Osteoblast (primary cell): ENCODE measurements around the gene ZMYND11. TPM values are rescaled to one million over a fixed set of nuclear protein-coding genes. Genes with fewer than 3 reads are reported as not detected.

Experiments used
- DNase-seq: peaks from one replicate; pipeline ENCODE4 v3.0.0; 2011; ENCODE audit warnings: low spot score, mixed read lengths; ENCODE audit not compliant: insufficient read length; ENCODE audit errors: missing footprints
- H2AFZ ChIP-seq: 2 replicates; pipeline ENCODE4 v1.6.0; 2011; ENCODE audit warnings: mild to moderate bottlenecking, low read length
- H3K27ac ChIP-seq: 2 replicates; pipeline ENCODE4 v1.5.1; 2011; ENCODE audit warnings: mild to moderate bottlenecking, low read depth, low read length, moderate library complexity
- H3K27me3 ChIP-seq: 2 replicates; pipeline ENCODE4 v1.6.0; 2012; ENCODE audit warnings: mild to moderate bottlenecking, control low read depth, inconsistent platforms, low read length, moderate library complexity; ENCODE audit not compliant: insufficient read depth
- H3K36me3 ChIP-seq: 2 replicates; pipeline ENCODE4 v1.5.1; 2011; ENCODE audit warnings: mild to moderate bottlenecking, low read length, control low read depth, moderate library complexity; ENCODE audit not compliant: insufficient read depth
- H3K4me1 ChIP-seq: 2 replicates; pipeline ENCODE4 v1.5.1; 2011; ENCODE audit warnings: mild to moderate bottlenecking, low read length, control low read depth, moderate library complexity; ENCODE audit not compliant: insufficient read depth
- H3K4me2 ChIP-seq: 2 replicates; pipeline ENCODE4 v1.6.0; 2011; ENCODE audit warnings: mild to moderate bottlenecking, low read length; ENCODE audit not compliant: insufficient read depth
- H3K4me3 ChIP-seq: fragments of 200-600 bp; sonication (generic); 3 replicates; pipeline ENCODE4 v1.5.1; 2012; ENCODE audit warnings: mild to moderate bottlenecking, low read length, inconsistent platforms; ENCODE audit not compliant: insufficient read depth
- H3K79me2 ChIP-seq: 2 replicates; pipeline ENCODE4 v1.6.0; 2012; ENCODE audit warnings: mild to moderate bottlenecking, low read length, control low read depth, inconsistent platforms; ENCODE audit not compliant: insufficient read depth
- H3K9me3 ChIP-seq: 2 replicates; pipeline ENCODE4 v1.5.1; 2011; ENCODE audit warnings: low read depth, low read length, control low read depth
- H4K20me1 ChIP-seq: 2 replicates; pipeline ENCODE4 v1.6.0; 2012; ENCODE audit warnings: mild to moderate bottlenecking, low read length, control low read depth; ENCODE audit not compliant: insufficient read depth
- CTCF ChIP-seq: IDR thresholded peaks from 2 replicates; pipeline ENCODE4 v1.5.1; 2011; ENCODE audit warnings: mild to moderate bottlenecking, low read depth, low read length, moderate library complexity; ENCODE audit errors: extremely low read depth
- total RNA-seq: library from RNA; depleted of rRNA; stranded (reverse); fragments of >200 nt; gene quantifications from 2 replicates; pipeline ENCODE4 v1.2.3, GENCODE V29; 2012

Gene ZMYND11
- total RNA-seq, 1 donor = 56.5 TPM

GRCh38 chr10:136465-136762 is 1.2 kb downstream of the ZMYND11 start:
- peak; percentile 48 for DNase-seq
- Histone ChIP-seq H3K27me3 (no peaks in the 10 kb centered on the region), H3K4me1 (peaks cover 44% of the 10 kb centered on the region), H3K27ac (peak overlapping the region; percentile 61), H4K20me1 (peaks cover 39% of the 10 kb centered on the region), H3K9me3 (no peaks in the 10 kb centered on the region), H3K4me2 (peak overlapping the region; percentile 99), H3K79me2 (peaks cover 56% of the 10 kb centered on the region), H2AFZ (peak overlapping the region; percentile 71), H3K4me3 (peak overlapping the region; percentile 82), H3K36me3 (no peaks in the 10 kb centered on the region)
- no peak for TF ChIP-seq CTCF

- peak overlapping the region; percentile 99 for H3K4me2 ChIP-seq
- H3K27ac ChIP-seq = peak overlapping the region; percentile 19
- DNase-seq = peak; percentile 87
- H3K36me3 ChIP-seq = no peaks in the 10 kb centered on the region
- H3K4me1 ChIP-seq = peaks cover 44% of the 10 kb centered on the region
- H3K79me2 ChIP-seq = peaks cover 62% of the 10 kb centered on the region
- H3K4me3 ChIP-seq = peak overlapping the region; percentile 82
- no peaks in the 10 kb centered on the region for H3K27me3 ChIP-seq
- peaks cover 45% of the 10 kb centered on the region for H4K20me1 ChIP-seq
- TF ChIP-seq CTCF = peak; percentile 50
- no peaks in the 10 kb centered on the region for H3K9me3 ChIP-seq
- no peak overlapping the region for H2AFZ ChIP-seq
Measured at GRCh38 chr10:137031-137430, 1.8 kb downstream of the ZMYND11 start.

DNA sequence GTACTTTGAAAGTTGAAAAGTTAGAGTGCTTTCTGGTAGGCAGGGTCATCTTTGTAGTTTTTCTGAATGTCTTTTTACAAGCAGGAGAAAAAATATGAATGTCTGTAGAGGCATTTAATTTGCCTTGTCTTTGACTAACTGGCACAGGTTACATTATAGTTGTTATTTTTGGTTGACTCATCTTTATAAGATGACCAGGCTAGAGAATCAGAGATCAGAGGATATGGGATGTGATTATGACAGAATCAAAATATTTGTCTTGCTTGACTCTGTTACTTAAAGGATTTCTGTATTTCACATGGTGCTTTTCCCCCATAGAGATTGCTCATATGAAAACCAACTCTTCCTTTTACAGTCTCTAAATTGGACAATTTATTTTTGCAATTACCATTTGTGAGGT is 2.4 kb downstream of the ZMYND11 start:
- Histone ChIP-seq H3K4me1 (peaks cover 40% of the 10 kb centered on the region), H3K4me3 (no peak overlapping the region), H3K79me2 (peaks cover 68% of the 10 kb centered on the region), H3K27me3 (no peaks in the 10 kb centered on the region), H3K9me3 (no peaks in the 10 kb centered on the region), H2AFZ (no peak overlapping the region), H3K4me2 (peak overlapping the region; percentile 99), H3K36me3 (no peaks in the 10 kb centered on the region), H3K27ac (peak overlapping the region; percentile 25), H4K20me1 (peaks cover 50% of the 10 kb centered on the region)
- no peak for TF ChIP-seq CTCF
- DNase-seq = peak; percentile 93

GRCh38 chr10:142371-142770 is 7.1 kb downstream of the ZMYND11 start:
- Histone ChIP-seq H3K27me3 (no peaks in the 10 kb centered on the region), H4K20me1 (peaks cover 73% of the 10 kb centered on the region), H3K4me2 (no peak overlapping the region), H3K4me3 (no peak overlapping the region), H3K36me3 (no peaks in the 10 kb centered on the region), H3K9me3 (no peaks in the 10 kb centered on the region), H3K27ac (no peak overlapping the region), H3K4me1 (peaks cover 13% of the 10 kb centered on the region), H2AFZ (no peak overlapping the region), H3K79me2 (peaks cover 90% of the 10 kb centered on the region)
- no peak for DNase-seq
- TF ChIP-seq CTCF = no peak
